Measurements from ENCODE around the gene MAB21L4. TPM values are rescaled to one million over a fixed set of nuclear protein-coding genes. Genes with fewer than 3 reads are reported as not detected.
A peak's percentile ranks its signal among the peaks of the same experiment; 100 is the strongest.

Gene MAB21L4
- polyA plus RNA-seq, 2 of the 4 experiments (the other 2 are of a cell fraction) = not detected

- FAIRE-seq (no peak), ATAC-seq (no peak), DNase-seq (ENCODE audit: low read depth in 1 of 2, low spot score in 1 of 2) (no peak)
- Histone ChIP-seq H3K4me3 (no peak overlapping the region), H3K4me2 (0 out of 3 replicates have a peak overlapping the region, but pooled peaks have one; percentile 80), H3K9me3 (no peaks in the 10 kb centered on the region), H3K4me1 (peaks cover 59% of the 10 kb centered on the region), H3K27ac (peak overlapping the region in 1 of 2 experiments; percentile 90; a peak in 4 of 6 replicates)
- no peak for TF ChIP-seq JUN (IDR thresholded peaks at IDR 0.05)
- TF ChIP-seq BHLHE40 (IDR thresholded peaks at IDR 0.05; ENCODE audit: low read depth, low read length) = no peak
- no peak for TF ChIP-seq TP53 (CRISPR knock-in tag; IDR thresholded peaks at IDR 0.05)
- TF ChIP-seq ZSCAN20 (CRISPR knock-in tag; IDR thresholded peaks at IDR 0.05) = no peak
- TF ChIP-seq, protein P1, sequence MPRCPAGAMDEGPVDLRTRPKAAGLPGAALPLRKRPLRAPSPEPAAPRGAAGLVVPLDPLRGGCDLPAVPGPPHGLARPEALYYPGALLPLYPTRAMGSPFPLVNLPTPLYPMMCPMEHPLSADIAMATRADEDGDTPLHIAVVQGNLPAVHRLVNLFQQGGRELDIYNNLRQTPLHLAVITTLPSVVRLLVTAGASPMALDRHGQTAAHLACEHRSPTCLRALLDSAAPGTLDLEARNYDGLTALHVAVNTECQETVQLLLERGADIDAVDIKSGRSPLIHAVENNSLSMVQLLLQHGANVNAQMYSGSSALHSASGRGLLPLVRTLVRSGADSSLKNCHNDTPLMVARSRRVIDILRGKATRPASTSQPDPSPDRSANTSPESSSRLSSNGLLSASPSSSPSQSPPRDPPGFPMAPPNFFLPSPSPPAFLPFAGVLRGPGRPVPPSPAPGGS (IDR thresholded peaks at IDR 0.05) = no peak
- TF ChIP-seq FOSB (CRISPR knock-in tag; IDR thresholded peaks at IDR 0.05) = no peak
- no peak for TF ChIP-seq ELK1 (IDR thresholded peaks at IDR 0.05; ENCODE audit: low read depth, low read length)
- TF ChIP-seq, protein P2, sequence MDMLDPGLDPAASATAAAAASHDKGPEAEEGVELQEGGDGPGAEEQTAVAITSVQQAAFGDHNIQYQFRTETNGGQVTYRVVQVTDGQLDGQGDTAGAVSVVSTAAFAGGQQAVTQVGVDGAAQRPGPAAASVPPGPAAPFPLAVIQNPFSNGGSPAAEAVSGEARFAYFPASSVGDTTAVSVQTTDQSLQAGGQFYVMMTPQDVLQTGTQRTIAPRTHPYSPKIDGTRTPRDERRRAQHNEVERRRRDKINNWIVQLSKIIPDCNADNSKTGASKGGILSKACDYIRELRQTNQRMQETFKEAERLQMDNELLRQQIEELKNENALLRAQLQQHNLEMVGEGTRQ (IDR thresholded peaks at IDR 0.05) = no peak
- TF ChIP-seq JUNB (IDR thresholded peaks at IDR 0.05) = no peak
- TF ChIP-seq TFCP2L1 (CRISPR knock-in tag; IDR thresholded peaks at IDR 0.05) = no peak
- CTCF ChIA-PET = interaction anchor here (1.4 to 2.0 kb wide), 2 partner anchors 66 to 72 kb away, joined by 4 to 6 read pairs; no protein-coding TSS in a partner anchor
- POLR2A ChIA-PET = no interaction called here
- 80% methylated on average over 5 of the region's 10 CpGs for WGBS (ENCODE audit: missing lambda C conversion rate)
These were observed 21.8 kb upstream of the MAB21L4 start for GRCh38 chr2:240917684-240918257.

- H3K4me3 ChIP-seq = peak overlapping the region; percentile 27; the same call in 1 of the 3 replicates
- 85% methylated on average over 13 of the region's 20 CpGs for WGBS (ENCODE audit: missing lambda C conversion rate)
- CTCF ChIA-PET = interaction anchor here (1.4 to 2.0 kb wide), 3 partner anchors 10 to 73 kb away, joined by 4 to 6 read pairs (median 4); no protein-coding TSS in a partner anchor
- peak overlapping the region; percentile 80 for H3K4me2 ChIP-seq
- no peaks in the 10 kb centered on the region for H3K9me3 ChIP-seq
- DNase-seq (ENCODE audit: low read depth in 1 of 2, low spot score in 1 of 2) (no peak), ATAC-seq (no peak), FAIRE-seq (no peak)
- no peak for TF ChIP-seq JUN (IDR thresholded peaks at IDR 0.05)
- no peak for TF ChIP-seq TFCP2L1 (CRISPR knock-in tag; IDR thresholded peaks at IDR 0.05)
- TF ChIP-seq NPAS2 (CRISPR knock-in tag; IDR thresholded peaks at IDR 0.05; ENCODE audit: borderline replicate concordance) = no peak
- no peak for TF ChIP-seq ELK1 (IDR thresholded peaks at IDR 0.05; ENCODE audit: low read depth, low read length)
- no peak for TF ChIP-seq NFE2L2 (conservative IDR thresholded peaks at IDR 0.05; ENCODE audit: low read length)
- no peak for TF ChIP-seq HDAC2 (IDR thresholded peaks at IDR 0.05)
- no peak for TF ChIP-seq PBX3 (IDR thresholded peaks at IDR 0.05)
- no peak for TF ChIP-seq ZFP36 (IDR thresholded peaks at IDR 0.05; ENCODE audit: borderline replicate concordance, partially characterized antibody)
- POLR2A ChIA-PET = no interaction called here
- peaks cover 53% of the 10 kb centered on the region for H3K4me1 ChIP-seq
- peak overlapping the region; percentile 80 to 90 for H3K27ac ChIP-seq
These were observed 21.2 kb upstream of the MAB21L4 start for GRCh38 chr2:240917009-240917683.

Data from A549 (cell line).